Fibroblast of lung (primary cell): ENCODE results near the gene PWWP2B.

Experiments
- EZH2 ChIP-seq: IDR thresholded peaks from 2 replicates; pipeline ENCODE4 v1.5.1; 2012; ENCODE audit warnings: low read length, control low read depth, mild to moderate bottlenecking; ENCODE audit errors: missing control alignments
- TF ChIP-seq, protein P1 (sequence below), 2 donors: IDR thresholded peaks in 1 of 2; conservative IDR thresholded peaks in 1 of 2; 1 replicate in 1 of 2; 2 replicates in 1 of 2; pipeline ENCODE4 v1.5.1; 2011 to 2012; ENCODE audit warnings: low read length in 2 of 2, control low read depth in 1 of 2, inconsistent platforms in 1 of 2, low read depth in 1 of 2, mild to moderate bottlenecking in 1 of 2

DNA sequence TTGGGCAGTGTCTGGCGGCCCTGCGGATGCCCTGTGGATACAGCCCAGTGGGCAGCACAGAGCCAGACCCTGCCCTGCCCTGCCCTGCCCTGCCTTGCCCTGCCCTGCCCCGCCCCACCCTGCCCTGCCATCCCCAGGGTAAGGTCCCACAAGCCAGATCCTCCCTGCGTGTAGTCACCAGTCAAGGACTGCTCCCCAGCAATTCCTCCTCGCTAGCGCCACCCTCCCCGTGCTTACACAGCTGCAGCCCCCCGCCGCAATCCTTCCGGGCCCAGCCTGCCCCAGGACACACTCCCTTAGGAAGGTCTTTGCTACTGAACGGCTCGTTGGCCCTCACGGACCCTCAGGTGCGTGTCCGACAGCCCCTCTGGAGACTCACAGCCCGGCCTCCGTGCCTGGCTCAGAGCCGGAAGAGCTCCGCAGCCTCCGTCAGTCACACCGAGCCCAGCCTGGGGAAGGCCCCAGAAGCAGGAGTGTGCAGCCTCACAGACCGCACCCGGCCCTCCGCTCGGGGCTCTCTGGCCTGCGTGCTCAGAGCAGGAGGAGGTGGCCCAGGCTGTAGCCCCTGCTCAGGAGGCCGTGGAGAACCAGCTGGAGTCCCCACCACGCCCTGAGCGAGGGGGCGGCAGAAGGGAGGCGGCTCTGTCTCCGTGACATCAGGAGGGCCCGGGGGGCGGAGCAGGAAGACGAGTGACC is 68.3 kb downstream of the PWWP2B start:
- TF ChIP-seq, protein P1, sequence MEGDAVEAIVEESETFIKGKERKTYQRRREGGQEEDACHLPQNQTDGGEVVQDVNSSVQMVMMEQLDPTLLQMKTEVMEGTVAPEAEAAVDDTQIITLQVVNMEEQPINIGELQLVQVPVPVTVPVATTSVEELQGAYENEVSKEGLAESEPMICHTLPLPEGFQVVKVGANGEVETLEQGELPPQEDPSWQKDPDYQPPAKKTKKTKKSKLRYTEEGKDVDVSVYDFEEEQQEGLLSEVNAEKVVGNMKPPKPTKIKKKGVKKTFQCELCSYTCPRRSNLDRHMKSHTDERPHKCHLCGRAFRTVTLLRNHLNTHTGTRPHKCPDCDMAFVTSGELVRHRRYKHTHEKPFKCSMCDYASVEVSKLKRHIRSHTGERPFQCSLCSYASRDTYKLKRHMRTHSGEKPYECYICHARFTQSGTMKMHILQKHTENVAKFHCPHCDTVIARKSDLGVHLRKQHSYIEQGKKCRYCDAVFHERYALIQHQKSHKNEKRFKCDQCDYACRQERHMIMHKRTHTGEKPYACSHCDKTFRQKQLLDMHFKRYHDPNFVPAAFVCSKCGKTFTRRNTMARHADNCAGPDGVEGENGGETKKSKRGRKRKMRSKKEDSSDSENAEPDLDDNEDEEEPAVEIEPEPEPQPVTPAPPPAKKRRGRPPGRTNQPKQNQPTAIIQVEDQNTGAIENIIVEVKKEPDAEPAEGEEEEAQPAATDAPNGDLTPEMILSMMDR (conservative IDR thresholded peaks at IDR 0.05 in 1 of 2, IDR thresholded peaks at IDR 0.05 in 1 of 2; ENCODE audit: low read depth in 1 of 2, low read length in 2 of 2) = no peak
- TF ChIP-seq EZH2 = no peak
